Suprapubic skin (tissue), 4 donors: ENCODE data around the gene NCBP2L. TPM values are rescaled to one million over a fixed set of nuclear protein-coding genes. Genes with fewer than 3 reads are reported as not detected.

Experiments used
- DNase-seq, 2 donors: peaks; one replicate each; pipeline ENCODE4 v3.0.0-alpha.2; 2019; ENCODE audit warnings: low spot score in 2 of 2
- H3K27ac ChIP-seq: fragments of 200-600 bp; sonication (generic); one replicate; pipeline ENCODE4 v1.5.1; 2019
- H3K27me3 ChIP-seq: fragments of 200-600 bp; sonication (generic); one replicate; pipeline ENCODE4 v1.5.1; 2019
- H3K36me3 ChIP-seq: fragments of 200-600 bp; sonication (generic); one replicate; pipeline ENCODE4 v1.5.1; 2019
- H3K4me1 ChIP-seq: fragments of 200-600 bp; sonication (generic); one replicate; pipeline ENCODE4 v1.5.1; 2019
- H3K4me3 ChIP-seq: fragments of 200-600 bp; sonication (generic); one replicate; pipeline ENCODE4 v1.5.1; 2019; ENCODE audit warnings: mild to moderate bottlenecking
- H3K9me3 ChIP-seq: fragments of 200-600 bp; sonication (generic); one replicate; pipeline ENCODE4 v1.5.1; 2019
- CTCF ChIP-seq, 2 donors: fragments of 200-600 bp in 1 of 2; fragments of 450-650 bp in 1 of 2; sonication (generic) in 1 of 2; IDR thresholded peaks; one replicate each; pipeline ENCODE4 v1.5.1; 2016 to 2019; ENCODE audit warnings: antibody characterized with exemption in 2 of 2, mild to moderate bottlenecking in 1 of 2, moderate library complexity in 1 of 2
- EP300 ChIP-seq: sonication (generic); formaldehyde crosslinking; IDR thresholded peaks from one replicate; pipeline ENCODE4 v1.6.1; 2017; ENCODE audit warnings: antibody characterized with exemption
- POLR2A ChIP-seq, 2 donors: fragments of 450-650 bp; IDR thresholded peaks; one replicate each; pipeline ENCODE4 v1.6.1; 2017; ENCODE audit warnings: antibody characterized with exemption in 2 of 2, mild to moderate bottlenecking in 2 of 2, moderate library complexity in 2 of 2
- POLR2AphosphoS5 ChIP-seq, 3 donors: sonication (generic); formaldehyde crosslinking; IDR thresholded peaks; one replicate each; pipeline ENCODE4 v1.6.1; 2017; ENCODE audit warnings: antibody characterized with exemption in 3 of 3
- WGBS: methylation state at CpG from one replicate; pipeline ENCODE4 v1.1.5; 2018; 5-methylcytosine and 5-hydroxymethylcytosine counted together
- total RNA-seq, 4 donors: library from RNA; depleted of rRNA; stranded (reverse); fragments of >200 nt; gene quantifications; one replicate each; pipeline ENCODE4 v1.1.0, GENCODE V29; 2016

The NCBP2L gene
- total RNA-seq, 4 donors from 2014 or later, result not detected

- peaks cover 74% of the 10 kb centered on the region for H3K4me1 ChIP-seq
Measured at GRCh38 chrX:107738768-107739167, 38.8 kb upstream of the NCBP2L start.

GRCh38 chrX:107739541-107739940, 38.0 kb upstream of the NCBP2L start:
- no peak for DNase-seq
- H3K4me3 ChIP-seq, result no peak overlapping the region

More at GRCh38 chrX:107738768-107739167, 38.8 kb upstream of the NCBP2L start:
- H3K27me3 ChIP-seq, result no peaks in the 10 kb centered on the region
- no peaks in the 10 kb centered on the region for H3K36me3 ChIP-seq
- H3K9me3 ChIP-seq, result no peaks in the 10 kb centered on the region
- H3K27ac ChIP-seq, result no peak overlapping the region
- 77% methylated on average over 4 of the region's 8 CpGs for WGBS
- no peak for TF ChIP-seq POLR2AphosphoS5 (IDR thresholded peaks at IDR 0.05)
- no peak for TF ChIP-seq POLR2A (IDR thresholded peaks at IDR 0.05)
- no peak for TF ChIP-seq EP300
- no peak for TF ChIP-seq CTCF (IDR thresholded peaks at IDR 0.05)
- no peak for DNase-seq
- no peak overlapping the region for H3K4me3 ChIP-seq

GRCh38 chrX:107741404-107741790, 36.1 kb upstream of the NCBP2L start:
- Histone ChIP-seq H3K27ac (peak overlapping the region; percentile 92), H3K36me3 (no peaks in the 10 kb centered on the region), H3K4me3 (peak overlapping the region; percentile 9), H3K9me3 (no peaks in the 10 kb centered on the region), H3K4me1 (peaks cover 71% of the 10 kb centered on the region), H3K27me3 (no peaks in the 10 kb centered on the region)
- no peak for TF ChIP-seq POLR2A (IDR thresholded peaks at IDR 0.05)
- no peak for TF ChIP-seq CTCF (IDR thresholded peaks at IDR 0.05)
- no peak for TF ChIP-seq POLR2AphosphoS5 (IDR thresholded peaks at IDR 0.05)
- TF ChIP-seq EP300, result no peak
- WGBS, result 40% methylated on average over 7 of the region's 7 CpGs
- peak in 1 of 2 donors; percentile 74 for DNase-seq

More at GRCh38 chrX:107739541-107739940, 38.0 kb upstream of the NCBP2L start:
- peaks cover 67% of the 10 kb centered on the region for H3K4me1 ChIP-seq
- H3K27me3 ChIP-seq, result no peaks in the 10 kb centered on the region
- 81% methylated on average over 3 of the region's 3 CpGs for WGBS
- H3K9me3 ChIP-seq, result no peaks in the 10 kb centered on the region
- TF ChIP-seq POLR2A (IDR thresholded peaks at IDR 0.05) (no peak), EP300 (no peak), CTCF (IDR thresholded peaks at IDR 0.05) (no peak), POLR2AphosphoS5 (IDR thresholded peaks at IDR 0.05) (no peak)
- H3K27ac ChIP-seq, result no peak overlapping the region
- H3K36me3 ChIP-seq, result no peaks in the 10 kb centered on the region

- peak overlapping the region; percentile 92 for H3K27ac ChIP-seq
- no peak for DNase-seq
- TF ChIP-seq EP300 (no peak), CTCF (IDR thresholded peaks at IDR 0.05) (no peak), POLR2AphosphoS5 (IDR thresholded peaks at IDR 0.05) (no peak), POLR2A (IDR thresholded peaks at IDR 0.05) (no peak)
- 52% methylated on average over 7 of the region's 23 CpGs for WGBS
- H3K27me3 ChIP-seq, result no peaks in the 10 kb centered on the region
- no peaks in the 10 kb centered on the region for H3K36me3 ChIP-seq
- peak overlapping the region; percentile 29 for H3K4me3 ChIP-seq
- peaks cover 71% of the 10 kb centered on the region for H3K4me1 ChIP-seq
- H3K9me3 ChIP-seq, result no peaks in the 10 kb centered on the region
Measured at GRCh38 chrX:107742700-107743191, 34.8 kb upstream of the NCBP2L start.

- no peak overlapping the region for H3K27ac ChIP-seq
- DNase-seq, result no peak
- H3K36me3 ChIP-seq, result no peaks in the 10 kb centered on the region
- WGBS, result 94% methylated on average over 7 of the region's 7 CpGs
- no peak overlapping the region for H3K4me3 ChIP-seq
- TF ChIP-seq EP300, result no peak
- no peak for TF ChIP-seq POLR2AphosphoS5 (IDR thresholded peaks at IDR 0.05)
- no peak for TF ChIP-seq POLR2A (IDR thresholded peaks at IDR 0.05)
- TF ChIP-seq CTCF (IDR thresholded peaks at IDR 0.05), result no peak
- no peaks in the 10 kb centered on the region for H3K27me3 ChIP-seq
- H3K9me3 ChIP-seq, result no peaks in the 10 kb centered on the region
- H3K4me1 ChIP-seq, result peaks cover 64% of the 10 kb centered on the region
Measured at GRCh38 chrX:107743995-107744394, 33.5 kb upstream of the NCBP2L start.
